SK-N-MC (cell line): ENCODE results near the gene UTP18.
"Not testable (repeated sequence)": the region's sequence is repeated elsewhere in the genome, so short reads cannot be mapped to it uniquely, and the experiment has no call there.

Source experiments
- DNase-seq: peaks from one replicate; pipeline ENCODE4 v3.0.0-alpha.2; 2011; ENCODE audit warnings: low read depth, low spot score
- H3K27ac ChIP-seq: fragments of 200-600 bp; sonication (generic); 2 replicates; pipeline ENCODE4 v1.5.1; 2016; ENCODE audit warnings: mixed run types
- H3K36me3 ChIP-seq: fragments of 200-600 bp; sonication (generic); 2 replicates; pipeline ENCODE4 v1.6.1; 2017; ENCODE audit warnings: antibody characterized with exemption, low read length, mixed read lengths; ENCODE audit not compliant: insufficient read depth
- H3K4me3 ChIP-seq: fragments of 200-600 bp; sonication (generic); 2 replicates; pipeline ENCODE4 v1.5.1; 2016
- H3K9ac ChIP-seq: fragments of 200-600 bp; sonication (generic); 2 replicates; pipeline ENCODE4 v1.8.0; 2017; ENCODE audit warnings: mixed run types, mixed read lengths; ENCODE audit not compliant: insufficient read length
- H3K9me3 ChIP-seq: fragments of 200-600 bp; sonication (generic); 2 replicates; pipeline ENCODE4 v1.6.1; 2017; ENCODE audit warnings: low read depth, mild to moderate bottlenecking, antibody characterized with exemption, low read length, moderate library complexity, mixed read lengths
- EZH2 ChIP-seq: fragments of 200-600 bp; sonication (generic); IDR thresholded peaks from one replicate; pipeline ENCODE4 v1.6.1; 2017; ENCODE audit warnings: antibody characterized with exemption
- FOXP2 ChIP-seq: optimal IDR thresholded peaks from 2 replicates; pipeline ENCODE3; 2011; ENCODE audit warnings: mild to moderate bottlenecking, moderate library complexity; ENCODE audit not compliant: insufficient read depth; ENCODE audit errors: extremely low read length, control extremely low read depth
- POLR2AphosphoS5 ChIP-seq: IDR thresholded peaks from 2 replicates; pipeline ENCODE4 v1.6.1; 2012; ENCODE audit warnings: mild to moderate bottlenecking, low read depth, low read length, borderline replicate concordance

The UTP18 gene

GRCh38 chr17:51298508-51299371 is 38.4 kb downstream of the UTP18 start:
- Histone ChIP-seq H3K4me3 (no peak overlapping the region), H3K9me3 (no peaks in the 10 kb centered on the region), H3K36me3 (peaks cover 30% of the 10 kb centered on the region), H3K27ac (no peak overlapping the region), H3K9ac (no peak overlapping the region)
- TF ChIP-seq POLR2AphosphoS5, result no peak
- no peak for TF ChIP-seq EZH2
- no peak for TF ChIP-seq FOXP2
- no peak for DNase-seq

- no peak for TF ChIP-seq EZH2
- no peak for TF ChIP-seq FOXP2
- TF ChIP-seq POLR2AphosphoS5, result no peak
- no peak for DNase-seq
- peaks cover 25% of the 10 kb centered on the region for H3K36me3 ChIP-seq
- H3K9me3 ChIP-seq, result no peaks in the 10 kb centered on the region
- H3K9ac ChIP-seq, result no peak overlapping the region
- H3K4me3 ChIP-seq, result no peak overlapping the region
- no peak overlapping the region for H3K27ac ChIP-seq
Observed at GRCh38 chr17:51299859-51300258, 39.5 kb downstream of the UTP18 start.

GRCh38 chr17:51305182-51305581 is 44.8 kb downstream of the UTP18 start:
- H3K36me3 ChIP-seq, result no peaks in the 10 kb centered on the region
- no peak overlapping the region for H3K4me3 ChIP-seq
- H3K9me3 ChIP-seq, result no peaks in the 10 kb centered on the region
- no peak overlapping the region for H3K27ac ChIP-seq
- no peak for DNase-seq
- no peak overlapping the region for H3K9ac ChIP-seq
- TF ChIP-seq EZH2 (no peak), FOXP2 (no peak), POLR2AphosphoS5 (no peak)

DNA sequence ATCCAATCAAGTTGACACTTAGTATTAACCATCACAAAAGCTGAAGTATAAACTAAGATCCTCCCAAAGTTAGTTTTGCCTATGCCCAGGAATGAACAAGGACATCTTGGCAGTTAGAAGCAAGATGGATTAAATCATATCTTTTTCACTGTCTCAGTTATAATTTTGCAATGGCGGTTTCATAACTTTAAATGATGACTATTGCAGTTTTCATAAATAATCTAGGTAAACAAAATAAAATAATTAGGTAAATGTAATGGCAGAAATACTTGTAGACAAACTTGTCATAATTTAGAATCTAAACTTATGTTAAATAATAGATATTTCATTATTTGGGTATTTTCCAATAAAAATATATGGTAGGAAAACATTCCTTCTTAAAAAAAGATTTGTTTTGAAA is 51.7 kb downstream of the UTP18 start:
- H3K27ac ChIP-seq, H3K9me3 ChIP-seq, H3K9ac ChIP-seq, H3K36me3 ChIP-seq, H3K4me3 ChIP-seq, DNase-seq: not testable (repeated sequence)

DNA sequence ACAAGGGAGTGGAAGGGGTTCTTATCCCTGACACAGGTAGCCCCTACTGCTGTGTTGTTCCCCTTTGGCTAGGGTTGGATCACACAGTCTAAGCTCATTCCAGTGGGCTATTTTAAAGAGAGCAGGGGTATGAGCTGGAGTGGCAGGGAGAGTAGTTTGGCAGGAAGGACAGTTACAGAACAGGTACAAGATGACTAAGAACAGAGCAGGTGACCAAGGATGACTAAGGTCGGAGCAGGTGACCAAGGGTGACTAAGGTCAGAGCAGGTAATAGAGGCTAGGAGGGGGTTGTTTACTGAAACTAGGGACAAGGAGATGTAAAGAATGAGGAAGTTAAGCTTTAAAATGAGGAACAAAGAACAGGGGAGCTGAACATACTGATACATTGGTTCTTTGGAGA is 58.8 kb downstream of the UTP18 start:
- DNase-seq, result no peak
- no peak overlapping the region for H3K9ac ChIP-seq
- no peak for TF ChIP-seq POLR2AphosphoS5
- TF ChIP-seq EZH2, result no peak
- TF ChIP-seq FOXP2, result no peak
- H3K27ac ChIP-seq, result no peak overlapping the region
- no peaks in the 10 kb centered on the region for H3K36me3 ChIP-seq
- no peak overlapping the region for H3K4me3 ChIP-seq
- H3K9me3 ChIP-seq, result no peaks in the 10 kb centered on the region

DNA sequence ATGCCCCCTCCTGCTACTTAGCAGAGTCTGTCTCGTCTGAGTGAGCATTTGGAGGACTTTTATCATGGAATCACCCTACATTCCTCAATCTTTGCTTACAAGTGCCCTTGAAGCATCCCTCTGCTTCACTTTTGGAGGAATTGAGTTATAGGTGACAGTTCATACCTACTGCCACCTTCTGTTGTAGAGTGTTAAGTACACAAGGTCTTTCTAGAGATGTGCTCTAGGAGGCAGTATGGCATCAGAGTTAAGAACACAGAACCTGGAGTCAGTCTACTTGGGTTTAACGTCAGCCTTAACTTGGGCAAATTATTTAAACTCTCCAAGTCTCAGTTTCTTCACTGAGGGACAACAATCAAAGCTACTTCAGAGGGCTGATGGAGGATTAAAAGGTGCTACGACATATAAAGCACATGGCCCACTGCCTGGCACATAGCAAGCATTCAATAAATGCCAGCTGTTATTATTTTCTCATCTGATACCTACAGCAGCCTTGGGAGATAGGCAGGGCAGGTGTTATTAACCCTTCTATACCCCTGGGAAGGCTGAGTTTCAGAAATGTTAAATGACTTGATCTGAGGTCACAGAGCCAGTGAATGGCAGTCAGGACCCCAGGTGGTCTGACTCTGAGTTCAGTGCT is 62.2 kb downstream of the UTP18 start:
- H3K9me3 ChIP-seq, result no peaks in the 10 kb centered on the region
- H3K9ac ChIP-seq, result no peak overlapping the region
- TF ChIP-seq FOXP2, result no peak
- TF ChIP-seq POLR2AphosphoS5, result no peak
- TF ChIP-seq EZH2, result no peak
- no peak overlapping the region for H3K4me3 ChIP-seq
- DNase-seq, result no peak
- no peak overlapping the region for H3K27ac ChIP-seq
- H3K36me3 ChIP-seq, result no peaks in the 10 kb centered on the region

- TF ChIP-seq EZH2, result no peak
- no peak for TF ChIP-seq POLR2AphosphoS5
- TF ChIP-seq FOXP2, result no peak
- no peak overlapping the region for H3K4me3 ChIP-seq
- no peak overlapping the region for H3K27ac ChIP-seq
- H3K9me3 ChIP-seq, result no peaks in the 10 kb centered on the region
- no peaks in the 10 kb centered on the region for H3K36me3 ChIP-seq
- no peak overlapping the region for H3K9ac ChIP-seq
- DNase-seq, result no peak
Observed at GRCh38 chr17:51325471-51325870, 65.1 kb downstream of the UTP18 start.

DNA sequence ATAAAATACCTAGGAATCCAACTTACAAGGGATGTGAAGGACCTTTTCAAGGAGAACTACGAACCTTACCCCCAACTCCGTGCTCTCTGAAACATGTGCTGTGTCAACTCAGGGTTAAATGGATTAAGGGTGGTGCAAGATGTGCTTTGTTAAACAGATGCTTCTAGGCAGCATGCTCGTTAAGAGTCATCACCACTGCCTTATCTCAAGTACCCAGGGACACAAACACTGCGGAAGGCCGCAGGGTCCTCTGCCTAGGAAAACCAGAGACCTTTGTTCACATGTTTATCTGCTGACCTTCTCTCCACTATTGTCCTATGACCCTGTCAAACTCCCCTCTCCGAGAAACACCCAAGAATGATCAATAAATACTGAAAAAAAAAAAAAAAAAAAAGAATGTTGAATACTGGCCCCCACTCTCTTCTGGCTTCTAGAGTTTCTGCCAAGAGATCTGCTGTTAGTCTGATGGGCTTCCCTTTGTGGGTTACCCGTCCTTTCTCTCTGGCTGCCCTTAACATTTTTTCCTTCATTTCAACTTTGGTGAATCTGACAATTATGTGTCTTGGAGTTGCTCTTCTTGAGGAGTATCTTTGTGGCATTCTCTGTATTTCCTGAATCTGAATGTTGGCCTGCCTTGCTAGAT is 70.6 kb downstream of the UTP18 start:
- H3K27ac ChIP-seq, result not testable (repeated sequence)

DNA sequence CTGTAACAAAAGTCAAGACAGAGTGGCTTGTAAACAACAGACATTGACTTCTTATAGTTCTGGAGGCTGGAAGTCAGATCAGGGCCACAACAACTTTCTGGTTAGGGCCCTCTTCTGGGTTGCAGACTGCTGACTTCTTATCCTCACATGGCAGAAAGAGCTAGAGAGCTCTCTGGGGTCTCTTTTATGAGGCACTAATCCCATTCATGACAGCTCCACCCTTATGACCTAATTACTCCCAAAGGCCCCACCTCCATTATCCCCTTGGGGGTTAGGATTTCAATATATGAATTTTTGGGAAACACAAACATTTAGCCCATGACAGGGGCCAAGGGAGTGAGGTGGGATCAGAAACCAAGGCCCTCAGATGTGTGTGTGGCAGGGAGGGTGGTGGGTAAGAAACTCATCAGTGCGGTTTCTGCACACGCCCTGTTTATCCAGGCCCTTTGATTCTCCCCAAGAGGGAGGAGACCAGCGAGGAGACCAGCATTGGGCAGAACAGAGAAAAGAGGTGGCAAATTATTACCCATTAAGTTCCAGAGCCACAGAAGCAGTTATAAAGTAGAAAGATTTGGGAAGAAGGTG is 74.8 kb downstream of the UTP18 start:
- Histone ChIP-seq H3K27ac (no peak overlapping the region), H3K9ac (no peak overlapping the region), H3K9me3 (no peaks in the 10 kb centered on the region), H3K36me3 (no peaks in the 10 kb centered on the region), H3K4me3 (no peak overlapping the region)
- TF ChIP-seq FOXP2, result no peak
- no peak for TF ChIP-seq EZH2
- no peak for TF ChIP-seq POLR2AphosphoS5
- no peak for DNase-seq

More for the DNA sequence above, 70.6 kb downstream of the UTP18 start:
- not testable (repeated sequence) for H3K4me3 ChIP-seq, H3K9me3 ChIP-seq, H3K9ac ChIP-seq, H3K36me3 ChIP-seq, DNase-seq
